Astrocyte of the cerebellum (primary cell): ENCODE data around the gene IQCF6.
"Not testable (repeated sequence)": the region's sequence is repeated elsewhere in the genome, so short reads cannot be mapped to it uniquely, and the experiment has no call there.

Experiments
- DNase-seq: peaks from one replicate; pipeline ENCODE4 v3.0.0-alpha.2; 2011; ENCODE audit warnings: low read depth
- H3K4me3 ChIP-seq: 2 replicates; pipeline ENCODE4 v1.5.1; 2011; ENCODE audit warnings: mild to moderate bottlenecking, low read depth, low read length, moderate library complexity
- in situ Hi-C: cut with HindIII; loops from 2 replicates; pipeline ENCODE4 v1.10.0; 2017; ENCODE audit warnings: low sequenced_read_pairs
- TF ChIP-seq, protein P1 (sequence below): IDR thresholded peaks from 2 replicates; pipeline ENCODE4 v1.5.1; 2012; ENCODE audit warnings: low read length, low read depth, moderate library complexity, mild to moderate bottlenecking; ENCODE audit errors: missing control alignments

IQCF6 gene

DNA sequence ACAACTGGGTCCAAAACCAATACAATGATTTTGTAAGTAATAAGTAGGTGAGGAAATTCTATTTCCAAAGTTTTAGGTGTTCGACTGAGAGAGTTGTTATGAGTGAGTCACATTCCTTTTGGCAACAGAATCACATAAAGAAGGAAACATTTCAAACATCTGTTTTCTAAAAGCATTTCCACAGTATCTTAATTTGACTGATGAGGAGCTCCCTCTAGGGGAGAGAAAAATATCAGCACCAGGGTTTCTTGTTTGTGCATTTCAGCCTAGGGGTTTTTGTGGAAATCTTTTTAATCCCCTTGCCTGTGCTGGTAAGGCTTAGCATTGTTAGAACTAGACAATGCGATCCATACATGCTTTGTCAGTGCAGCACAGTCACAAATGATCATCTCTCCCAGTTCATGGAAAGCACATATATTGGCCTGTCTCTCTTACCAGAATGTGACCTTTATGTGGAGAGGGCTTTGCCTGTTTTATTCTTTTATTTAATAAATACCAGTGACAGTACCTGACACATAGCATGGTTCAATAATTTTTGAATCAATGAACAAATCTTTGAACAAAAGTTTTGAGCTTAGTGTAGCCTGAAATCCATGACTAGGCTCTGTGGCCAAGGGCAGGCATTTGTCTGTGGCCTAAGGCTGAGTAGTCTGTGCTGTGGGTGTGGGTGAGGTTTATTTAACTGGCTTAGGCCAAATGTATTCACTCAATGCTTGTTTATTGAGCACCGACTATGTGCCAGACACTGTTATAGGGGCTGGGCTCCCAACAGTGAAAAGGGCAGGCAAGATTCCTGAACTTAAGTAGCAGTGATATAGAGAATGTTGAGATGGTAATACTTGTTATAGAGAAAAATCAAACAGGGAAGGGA is 21.1 kb upstream of the IQCF6 start:
- H3K4me3 ChIP-seq, result no peak overlapping the region
- in situ Hi-C loops, result no loop called here
- DNase-seq, result peak; percentile 70
- TF ChIP-seq, protein P1, sequence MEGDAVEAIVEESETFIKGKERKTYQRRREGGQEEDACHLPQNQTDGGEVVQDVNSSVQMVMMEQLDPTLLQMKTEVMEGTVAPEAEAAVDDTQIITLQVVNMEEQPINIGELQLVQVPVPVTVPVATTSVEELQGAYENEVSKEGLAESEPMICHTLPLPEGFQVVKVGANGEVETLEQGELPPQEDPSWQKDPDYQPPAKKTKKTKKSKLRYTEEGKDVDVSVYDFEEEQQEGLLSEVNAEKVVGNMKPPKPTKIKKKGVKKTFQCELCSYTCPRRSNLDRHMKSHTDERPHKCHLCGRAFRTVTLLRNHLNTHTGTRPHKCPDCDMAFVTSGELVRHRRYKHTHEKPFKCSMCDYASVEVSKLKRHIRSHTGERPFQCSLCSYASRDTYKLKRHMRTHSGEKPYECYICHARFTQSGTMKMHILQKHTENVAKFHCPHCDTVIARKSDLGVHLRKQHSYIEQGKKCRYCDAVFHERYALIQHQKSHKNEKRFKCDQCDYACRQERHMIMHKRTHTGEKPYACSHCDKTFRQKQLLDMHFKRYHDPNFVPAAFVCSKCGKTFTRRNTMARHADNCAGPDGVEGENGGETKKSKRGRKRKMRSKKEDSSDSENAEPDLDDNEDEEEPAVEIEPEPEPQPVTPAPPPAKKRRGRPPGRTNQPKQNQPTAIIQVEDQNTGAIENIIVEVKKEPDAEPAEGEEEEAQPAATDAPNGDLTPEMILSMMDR, result peak; percentile 75

DNA sequence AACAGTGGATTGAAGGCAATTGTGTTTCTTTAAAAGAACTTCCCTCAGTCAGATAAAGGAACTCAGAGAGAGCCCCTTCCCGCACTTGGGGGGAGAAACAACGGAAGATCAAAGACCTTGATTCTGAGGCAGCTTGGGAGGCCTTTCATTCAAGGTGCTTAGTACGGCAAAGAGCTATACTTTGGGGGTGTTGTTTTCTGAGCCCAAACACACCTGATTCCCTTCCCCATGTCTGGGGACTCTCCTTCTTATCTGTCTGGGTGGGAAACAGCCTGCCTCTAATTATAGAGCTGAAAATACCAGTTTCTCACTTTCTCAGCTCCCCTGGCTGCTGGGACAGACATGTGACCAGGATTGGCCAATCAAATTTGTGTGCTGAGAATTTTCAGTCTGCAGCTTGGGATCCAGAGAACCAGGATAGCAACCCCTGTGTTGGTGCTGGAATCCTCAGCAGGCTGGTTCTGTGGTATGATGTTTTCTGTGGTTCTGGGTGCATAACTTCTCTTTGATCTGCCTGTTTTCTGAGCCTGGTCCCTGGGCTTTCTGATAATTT is 19.4 kb upstream of the IQCF6 start:
- no peak overlapping the region for H3K4me3 ChIP-seq
- DNase-seq, result no peak
- TF ChIP-seq, protein P1, result no peak
- in situ Hi-C loops, result no loop called here

DNA sequence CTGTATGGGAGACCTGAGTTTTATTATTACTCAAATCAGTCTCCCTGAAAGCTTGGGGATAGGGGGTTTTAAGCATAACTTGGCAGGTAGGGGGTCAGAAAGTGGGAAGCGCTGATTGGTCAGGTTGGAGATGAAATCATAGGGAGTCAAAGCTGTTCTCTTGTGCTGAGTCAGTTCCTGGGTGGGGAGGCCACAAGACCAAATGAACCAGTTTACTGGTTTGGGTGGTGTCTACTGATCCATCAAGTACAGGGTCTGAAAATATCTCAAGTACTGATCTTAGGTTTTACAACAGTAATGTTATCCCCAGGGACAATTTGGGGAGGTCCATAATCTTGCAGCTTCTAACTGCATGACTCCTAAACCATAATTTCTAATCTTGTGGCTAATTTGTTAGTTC is 17.8 kb upstream of the IQCF6 start:
- in situ Hi-C loops, result no loop called here

DNA sequence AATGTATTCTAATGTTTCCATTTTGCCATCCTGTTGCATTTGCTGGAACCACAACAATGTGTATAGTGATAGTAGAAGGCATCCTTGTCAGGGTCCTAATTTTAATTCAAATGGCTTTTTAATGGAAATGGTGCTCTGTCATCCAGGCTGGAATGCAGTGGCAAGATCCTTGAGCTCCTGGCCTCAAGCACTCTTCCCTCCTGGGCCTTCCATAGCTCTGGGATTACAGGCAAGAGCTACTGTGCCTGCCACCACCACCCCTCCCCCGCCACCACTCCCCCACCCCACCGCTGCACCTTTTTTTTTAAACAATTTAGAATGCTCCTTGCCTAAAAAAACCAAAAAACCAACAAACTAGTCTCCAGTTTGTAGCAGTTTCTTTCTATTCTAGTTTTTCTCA is 15.2 kb upstream of the IQCF6 start:
- no peak for DNase-seq
- in situ Hi-C loops, result no loop called here
- TF ChIP-seq, protein P1, result no peak
- H3K4me3 ChIP-seq, result no peak overlapping the region

More for the DNA sequence above, 17.8 kb upstream of the IQCF6 start:
- TF ChIP-seq, protein P1, result no peak
- no peak for DNase-seq
- no peak overlapping the region for H3K4me3 ChIP-seq

DNA sequence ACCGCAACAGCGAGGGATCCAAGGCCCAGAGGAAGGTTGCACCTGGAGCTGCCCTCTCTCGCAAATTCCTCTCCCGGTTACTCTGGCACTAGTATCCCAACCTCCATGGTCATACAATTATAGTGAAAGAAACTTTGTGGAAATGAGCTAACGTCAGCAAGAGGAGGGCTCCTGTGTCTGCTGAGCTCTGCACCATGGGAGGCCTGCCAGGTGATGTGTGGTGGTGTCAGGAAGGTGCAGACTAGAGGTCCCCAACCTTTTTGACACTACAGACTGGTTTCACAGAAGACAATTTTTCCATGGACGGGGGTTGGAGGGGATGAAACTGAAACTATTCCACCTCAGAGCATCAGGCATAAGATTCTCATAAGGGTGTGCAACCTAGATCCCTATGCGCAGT is 13.2 kb upstream of the IQCF6 start:
- in situ Hi-C loops, result no loop called here
- no peak for DNase-seq
- no peak overlapping the region for H3K4me3 ChIP-seq
- TF ChIP-seq, protein P1, result no peak

DNA sequence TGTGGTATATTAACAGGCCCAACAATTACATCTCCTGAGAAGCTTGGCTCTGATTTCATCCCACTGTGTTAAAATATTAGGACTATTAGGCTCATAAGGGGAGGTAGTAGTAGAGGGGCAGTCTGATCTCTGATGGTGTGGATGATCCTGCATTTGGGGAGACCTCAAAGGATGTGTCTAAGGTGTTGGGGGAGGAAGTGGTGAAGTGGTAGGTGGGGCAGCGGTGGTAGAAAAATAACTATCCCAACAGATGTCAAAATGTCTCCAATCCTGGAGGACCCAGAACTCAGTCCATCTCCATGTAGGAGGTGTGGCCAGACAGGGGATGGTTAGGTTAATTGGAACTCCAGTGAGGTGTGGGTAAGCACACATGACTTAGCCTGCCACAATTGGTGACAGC is 10.4 kb upstream of the IQCF6 start:
- TF ChIP-seq, protein P1, result no peak
- DNase-seq, result no peak
- no peak overlapping the region for H3K4me3 ChIP-seq
- in situ Hi-C loops, result no loop called here

DNA sequence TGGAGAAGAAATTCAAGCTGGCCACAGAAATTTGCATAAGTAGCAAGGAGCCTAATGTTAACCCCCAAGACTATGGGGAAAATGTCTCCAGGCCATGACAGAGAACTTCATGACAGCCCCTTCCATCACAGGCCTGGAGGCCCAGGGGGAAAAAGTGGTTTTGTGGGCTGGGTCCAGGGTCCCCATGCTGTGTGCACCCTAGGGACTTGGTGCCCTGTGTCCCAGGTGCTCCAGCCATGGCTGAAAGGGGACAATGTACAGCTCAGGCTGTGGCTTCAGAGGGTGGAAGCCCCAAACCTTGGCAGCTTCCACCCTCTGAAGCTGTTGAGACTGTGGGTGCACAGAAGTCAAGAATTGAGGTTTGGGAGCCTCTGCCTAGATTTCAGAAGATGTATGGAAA is 8.5 kb upstream of the IQCF6 start:
- DNase-seq, in situ Hi-C loops, H3K4me3 ChIP-seq: not testable (repeated sequence)
